Left lobe of liver (tissue), 2 donors: ENCODE results near the gene ETFB. TPM values are rescaled to one million over a fixed set of nuclear protein-coding genes. Genes with fewer than 3 reads are reported as not detected.

ENCODE experiments used
- ATAC-seq: fragments of 200-7000 bp; cut with Tn5 transposase; one replicate; pipeline ENCODE4 v1.9.1; 2020; ENCODE audit warnings: mild to moderate bottlenecking, moderate library complexity
- DNase-seq: peaks from one replicate; pipeline ENCODE4 v3.0.0-alpha.2; 2020; ENCODE audit warnings: low spot score
- total RNA-seq: library from RNA; stranded (reverse); gene quantifications from one replicate; pipeline ENCODE4 v1.2.1, GENCODE V29; 2021
- donor health status: DM: no; HTN: no; CAD: no; lungs with moderate emphysema.
- donor health status: DM: no; HTN: yes; CAD: no.

ETFB gene
- total RNA-seq, 1 donor from 2014 or later, result 378 TPM

GRCh38 chr19:51301266-51301665 lies 64.9 kb downstream of the ETFB start:
- DNase-seq (no peak), ATAC-seq (no peak)

- no peak for ATAC-seq
- no peak for DNase-seq
These were observed 68.8 kb downstream of the ETFB start for GRCh38 chr19:51297406-51297805.

- ATAC-seq (no peak), DNase-seq (no peak)
These were observed 69.7 kb downstream of the ETFB start for GRCh38 chr19:51296336-51297093.

GRCh38 chr19:51295382-51296126 lies 70.6 kb downstream of the ETFB start:
- DNase-seq, result no peak
- ATAC-seq, result no peak

Other genes starting within 250 kb of the ETFB start
- 4.8 TPM for gene SIGLEC9, start 241.5 kb downstream of the ETFB start, total RNA-seq
- gene SIGLEC7, start 224.1 kb downstream of the ETFB start, total RNA-seq, result 3.8 TPM
- gene CD33, start 141.3 kb downstream of the ETFB start, total RNA-seq, result 3.4 TPM
- gene SIGLECL1, start 115.3 kb downstream of the ETFB start, total RNA-seq, result not detected
- 0.86 TPM for gene IGLON5, start 54.7 kb downstream of the ETFB start, total RNA-seq
- 1.8 TPM for gene VSIG10L, start 24.2 kb downstream of the ETFB start, total RNA-seq
- not detected for gene CLDND2, start 2.6 kb upstream of the ETFB start, total RNA-seq
- gene NKG7, start 6.3 kb upstream of the ETFB start, total RNA-seq, result 1.7 TPM
- not detected for gene LIM2, start 21.6 kb upstream of the ETFB start, total RNA-seq
- not detected for gene C19orf84, start 24.2 kb upstream of the ETFB start, total RNA-seq
- gene SIGLEC10, start 51.3 kb upstream of the ETFB start, total RNA-seq, result 3.2 TPM
- 1.1 TPM for gene SIGLEC8, start 92.1 kb upstream of the ETFB start, total RNA-seq
- gene CEACAM18, start 112.2 kb upstream of the ETFB start, total RNA-seq, result not detected
- gene SIGLEC12, start 135.4 kb upstream of the ETFB start, total RNA-seq, result 0.20 TPM
- 0.20 TPM for gene SIGLEC6, start 165.3 kb upstream of the ETFB start, total RNA-seq
- gene ZNF175, start 204.9 kb upstream of the ETFB start, total RNA-seq, result 5.2 TPM